GM12891 (cell line): Measurements from ENCODE around the gene TJP2.

Source experiments
- DNase-seq: peaks from one replicate; pipeline ENCODE4 v3.0.0; 2011; ENCODE audit warnings: low spot score; ENCODE audit not compliant: insufficient read length
- FAIRE-seq: peaks from 2 replicates; lab custom pipeline; 2011; peaks lifted over from hg19 to GRCh38; lab: Jason Lieb, UNC
- PAX5 ChIP-seq: IDR thresholded peaks from 2 replicates; pipeline ENCODE4 v1.6.1; 2011; ENCODE audit warnings: low read length, moderate library complexity, mild to moderate bottlenecking; ENCODE audit not compliant: insufficient read depth, severe bottlenecking
- POLR2A ChIP-seq: IDR thresholded peaks from 2 replicates; pipeline ENCODE4 v1.6.1; 2011; ENCODE audit warnings: low read depth, low read length, control low read depth
- POLR2AphosphoS5 ChIP-seq: IDR thresholded peaks from 2 replicates; pipeline ENCODE4 v1.6.1; 2011; ENCODE audit warnings: low read depth, low read length, control low read depth
- POU2F2 ChIP-seq: IDR thresholded peaks from 2 replicates; pipeline ENCODE4 v1.6.1; 2011; ENCODE audit warnings: low read depth, mild to moderate bottlenecking, control low read depth, low read length, moderate library complexity
- SPI1 ChIP-seq: IDR thresholded peaks from 2 replicates; pipeline ENCODE4 v1.6.1; 2011; ENCODE audit warnings: low read depth, low read length, control low read depth
- TAF1 ChIP-seq: IDR thresholded peaks from 2 replicates; pipeline ENCODE4 v1.6.1; 2011; ENCODE audit warnings: low read depth, low read length, control low read depth

The TJP2 gene

GRCh38 chr9:69186841-69187611 is 12.9 kb downstream of the TJP2 start:
- no peak for DNase-seq
- peak; percentile 28 for FAIRE-seq
- TF ChIP-seq POU2F2 (no peak), TAF1 (no peak), POLR2A (no peak), PAX5 (no peak), SPI1 (no peak), POLR2AphosphoS5 (no peak)

- no peak for TF ChIP-seq POU2F2
- no peak for TF ChIP-seq POLR2AphosphoS5
- TF ChIP-seq POLR2A = no peak
- DNase-seq = no peak
- FAIRE-seq = no peak
Measured at GRCh38 chr9:69188975-69189374, 14.9 kb downstream of the TJP2 start.

GRCh38 chr9:69190086-69190862 is 16.2 kb downstream of the TJP2 start:
- FAIRE-seq (peak; percentile 69), DNase-seq (no peak)
- TF ChIP-seq SPI1 (no peak), POU2F2 (peak; percentile 73; the same call in 1 of the 2 replicates)

GRCh38 chr9:69190863-69191181 is 16.7 kb downstream of the TJP2 start:
- FAIRE-seq = no peak
- TF ChIP-seq POLR2AphosphoS5 (no peak), TAF1 (no peak), POU2F2 (no peak), POLR2A (no peak), PAX5 (no peak), SPI1 (no peak)
- DNase-seq = no peak

- TF ChIP-seq POLR2A (no peak), SPI1 (no peak), TAF1 (no peak), POU2F2 (no peak), POLR2AphosphoS5 (no peak), PAX5 (no peak)
- DNase-seq (no peak), FAIRE-seq (no peak)
Measured at GRCh38 chr9:69191231-69191630, 17.2 kb downstream of the TJP2 start.

- DNase-seq (no peak), FAIRE-seq (no peak)
- TF ChIP-seq POLR2A = no peak
- no peak for TF ChIP-seq PAX5
- no peak for TF ChIP-seq POLR2AphosphoS5
- no peak for TF ChIP-seq TAF1
- no peak for TF ChIP-seq POU2F2
- no peak for TF ChIP-seq SPI1
Measured at GRCh38 chr9:69192214-69192613, 18.1 kb downstream of the TJP2 start.

GRCh38 chr9:69193685-69194032 is 19.6 kb downstream of the TJP2 start:
- no peak for FAIRE-seq
- no peak for TF ChIP-seq PAX5
- no peak for TF ChIP-seq POLR2AphosphoS5
- no peak for TF ChIP-seq POU2F2
- TF ChIP-seq TAF1 = no peak
- TF ChIP-seq POLR2A = no peak
- TF ChIP-seq SPI1 = no peak
- no peak for DNase-seq

GRCh38 chr9:69194702-69195418 is 20.8 kb downstream of the TJP2 start:
- TF ChIP-seq PAX5 = no peak
- no peak for TF ChIP-seq TAF1
- no peak for FAIRE-seq
- DNase-seq = no peak

- no peak for FAIRE-seq
Measured at GRCh38 chr9:69195668-69196067, 21.6 kb downstream of the TJP2 start.

More at GRCh38 chr9:69195668-69196067, 21.6 kb downstream of the TJP2 start:
- TF ChIP-seq PAX5 (no peak), POU2F2 (no peak), TAF1 (no peak), POLR2A (no peak), POLR2AphosphoS5 (no peak), SPI1 (no peak)
- DNase-seq = no peak
